ENCODE results near the gene MEN1. TPM values are rescaled to one million over a fixed set of nuclear protein-coding genes. Genes with fewer than 3 reads are reported as not detected.

Gene MEN1
- total RNA-seq, 1 donor from 2014 or later = 23.5 TPM

DNA sequence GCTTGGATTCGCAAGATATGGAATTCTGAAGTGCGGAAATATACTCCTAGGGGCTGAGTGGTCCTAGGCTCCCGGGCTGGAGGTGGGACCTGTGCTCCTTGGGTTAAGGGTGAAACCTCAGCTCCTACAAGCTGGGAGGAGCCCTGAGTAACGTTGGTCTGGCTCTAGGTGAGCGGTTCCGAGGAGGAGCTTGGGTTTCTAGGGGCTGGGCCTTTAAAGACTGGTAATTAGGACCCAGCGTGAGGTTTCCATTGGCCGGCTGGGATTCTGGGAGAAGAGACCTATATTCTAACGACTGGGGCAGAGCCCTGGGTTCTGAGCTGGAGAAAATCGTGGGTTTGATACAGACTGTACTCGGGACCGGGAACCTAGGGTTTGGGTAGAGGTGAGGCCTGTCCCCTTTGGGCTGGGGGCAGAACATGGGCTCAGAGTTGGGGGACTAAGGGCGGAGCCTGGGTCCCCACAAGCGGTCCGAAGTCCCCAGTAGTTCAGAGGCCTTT, 6.5 kb downstream of the MEN1 start:
- peak overlapping the region; percentile 80 for H3K4me3 ChIP-seq (ENCODE audit: low read depth, low read length)
- DNase-seq (ENCODE audit: low read depth) = no peak
- TF ChIP-seq, protein P1, sequence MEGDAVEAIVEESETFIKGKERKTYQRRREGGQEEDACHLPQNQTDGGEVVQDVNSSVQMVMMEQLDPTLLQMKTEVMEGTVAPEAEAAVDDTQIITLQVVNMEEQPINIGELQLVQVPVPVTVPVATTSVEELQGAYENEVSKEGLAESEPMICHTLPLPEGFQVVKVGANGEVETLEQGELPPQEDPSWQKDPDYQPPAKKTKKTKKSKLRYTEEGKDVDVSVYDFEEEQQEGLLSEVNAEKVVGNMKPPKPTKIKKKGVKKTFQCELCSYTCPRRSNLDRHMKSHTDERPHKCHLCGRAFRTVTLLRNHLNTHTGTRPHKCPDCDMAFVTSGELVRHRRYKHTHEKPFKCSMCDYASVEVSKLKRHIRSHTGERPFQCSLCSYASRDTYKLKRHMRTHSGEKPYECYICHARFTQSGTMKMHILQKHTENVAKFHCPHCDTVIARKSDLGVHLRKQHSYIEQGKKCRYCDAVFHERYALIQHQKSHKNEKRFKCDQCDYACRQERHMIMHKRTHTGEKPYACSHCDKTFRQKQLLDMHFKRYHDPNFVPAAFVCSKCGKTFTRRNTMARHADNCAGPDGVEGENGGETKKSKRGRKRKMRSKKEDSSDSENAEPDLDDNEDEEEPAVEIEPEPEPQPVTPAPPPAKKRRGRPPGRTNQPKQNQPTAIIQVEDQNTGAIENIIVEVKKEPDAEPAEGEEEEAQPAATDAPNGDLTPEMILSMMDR (conservative IDR thresholded peaks at IDR 0.05; ENCODE audit: low read depth, low read length) = no peak

DNA sequence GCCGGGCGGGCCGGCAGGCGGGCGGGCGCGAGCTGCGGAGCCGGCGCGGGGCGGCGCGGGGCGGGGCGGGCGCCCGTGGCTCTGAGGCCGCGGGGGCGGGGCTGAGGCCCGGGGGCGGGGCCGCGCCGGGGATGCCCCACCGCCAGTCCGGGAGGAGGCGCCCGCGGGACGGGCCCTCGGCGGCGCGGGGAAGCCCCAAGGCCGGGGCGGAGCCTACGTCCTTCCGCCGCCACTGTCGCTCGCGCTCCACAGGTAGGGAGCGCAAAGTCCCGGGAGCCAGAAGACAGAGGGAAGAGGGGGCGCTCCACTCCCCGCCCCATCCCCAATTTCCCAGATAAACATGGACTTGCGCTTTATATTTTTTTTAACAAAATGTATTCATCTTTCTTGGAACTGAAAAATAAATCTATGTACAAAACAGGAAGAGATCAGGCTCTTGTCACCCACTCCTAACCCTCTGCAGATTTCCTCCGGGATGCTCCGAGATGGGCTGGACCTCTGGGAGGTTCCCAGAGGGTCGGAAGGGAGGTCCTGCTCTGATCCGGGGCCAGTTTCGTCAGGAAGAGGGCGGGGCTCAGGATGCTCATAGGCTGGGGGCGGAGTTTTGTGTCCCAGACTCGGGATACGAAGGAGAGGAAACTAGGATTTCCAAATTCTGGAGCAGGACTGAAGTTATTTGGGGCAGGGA, 7.0 kb downstream of the MEN1 start, which contains the start of gene MAP4K2:
Gene MAP4K2, minus strand, starts transcription at position 57 of the 688 bp plus-strand sequence. CDS start 65 bp downstream, outside the sequence.
- no peak for DNase-seq (ENCODE audit: low read depth)
- TF ChIP-seq, protein P1 (conservative IDR thresholded peaks at IDR 0.05; ENCODE audit: low read depth, low read length) = peak; percentile 19
- peak within 1 kb of the TSS; percentile 80 for H3K4me3 ChIP-seq (ENCODE audit: low read depth, low read length)

DNA sequence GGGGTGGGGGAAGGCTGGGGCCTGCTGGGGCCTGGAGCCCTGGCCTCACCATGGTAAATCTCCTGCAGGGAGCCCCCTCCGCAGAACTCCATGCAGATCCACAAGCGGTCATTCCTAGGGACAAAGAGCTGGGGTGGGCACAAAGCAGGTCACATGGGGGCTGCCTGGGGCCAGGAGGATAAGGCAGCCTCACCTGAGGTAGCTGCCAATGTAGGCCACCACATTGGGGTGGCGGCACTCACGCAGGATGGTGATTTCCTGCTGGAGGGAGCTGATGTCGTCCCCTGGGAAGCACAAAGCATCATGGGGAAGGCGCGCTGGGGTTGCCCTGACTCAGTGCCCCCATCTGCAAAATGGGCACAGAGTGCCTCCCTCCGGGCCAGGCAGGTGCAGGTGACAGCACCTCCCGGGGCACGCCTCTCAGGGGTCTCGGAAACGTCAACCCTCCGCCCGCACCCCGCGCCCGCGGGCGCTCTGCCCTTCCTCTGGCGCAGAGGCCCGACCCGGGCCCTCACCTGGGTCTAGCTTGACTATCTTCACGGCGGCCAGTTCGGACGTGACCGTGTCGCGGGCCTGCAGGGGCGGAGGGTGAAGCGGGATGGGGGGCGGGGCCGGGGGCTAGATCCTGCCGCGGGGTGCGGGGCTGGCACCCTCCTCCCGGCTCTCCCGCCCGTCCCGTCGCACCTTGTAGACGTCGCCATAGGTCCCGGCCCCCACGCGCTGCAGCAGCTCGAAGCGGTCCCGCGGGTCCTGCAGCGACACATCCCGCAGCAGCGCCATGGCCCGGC, 7.8 kb downstream of the MEN1 start:
- TF ChIP-seq, protein P1 (conservative IDR thresholded peaks at IDR 0.05; ENCODE audit: low read depth, low read length) = no peak
- peak overlapping the region; percentile 53 for H3K4me3 ChIP-seq (ENCODE audit: low read depth, low read length)
- no peak for DNase-seq (ENCODE audit: low read depth)

DNA sequence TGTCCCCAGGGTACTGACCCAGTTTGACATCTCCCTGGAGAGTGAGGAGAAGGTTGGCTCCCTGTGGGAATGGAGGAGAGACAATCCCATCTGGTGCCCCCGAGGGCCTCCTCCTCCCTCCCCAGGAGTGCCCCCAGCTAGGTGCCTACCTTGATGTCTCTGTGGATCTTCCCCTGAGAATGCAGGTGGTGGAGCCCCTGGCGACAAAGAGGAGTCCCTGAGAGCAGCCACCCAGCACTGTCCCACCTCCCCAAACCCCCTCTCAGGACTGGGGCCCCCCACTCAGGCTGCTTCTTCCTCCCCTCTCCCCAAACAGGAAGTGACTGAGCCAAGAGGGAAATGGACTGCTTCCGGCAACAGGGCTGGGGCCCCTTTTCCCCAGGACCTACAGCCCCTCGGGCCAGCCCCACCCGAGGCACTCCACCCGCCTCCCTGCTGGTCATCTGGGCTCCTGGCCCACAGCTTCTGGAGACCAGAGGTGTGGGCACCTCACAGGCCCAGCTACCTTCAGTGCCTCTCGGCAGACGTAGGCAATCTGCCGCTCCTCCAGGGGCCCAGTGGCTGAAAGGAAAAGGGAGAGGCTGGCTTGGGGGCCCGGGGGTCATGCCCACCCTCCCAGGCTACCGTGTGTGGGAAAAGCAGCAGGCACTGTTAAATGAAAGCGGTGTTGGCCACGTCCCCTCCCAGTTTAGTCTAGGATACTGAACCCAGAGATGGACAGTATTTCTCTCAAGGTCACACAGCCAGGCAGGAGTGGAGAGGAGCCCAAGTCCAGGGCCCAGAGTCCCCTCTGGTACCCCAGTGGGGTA, 8.6 kb downstream of the MEN1 start:
- TF ChIP-seq, protein P1 (conservative IDR thresholded peaks at IDR 0.05; ENCODE audit: low read depth, low read length) = no peak
- H3K4me3 ChIP-seq (ENCODE audit: low read depth, low read length) = no peak overlapping the region
- DNase-seq (ENCODE audit: low read depth) = no peak

DNA sequence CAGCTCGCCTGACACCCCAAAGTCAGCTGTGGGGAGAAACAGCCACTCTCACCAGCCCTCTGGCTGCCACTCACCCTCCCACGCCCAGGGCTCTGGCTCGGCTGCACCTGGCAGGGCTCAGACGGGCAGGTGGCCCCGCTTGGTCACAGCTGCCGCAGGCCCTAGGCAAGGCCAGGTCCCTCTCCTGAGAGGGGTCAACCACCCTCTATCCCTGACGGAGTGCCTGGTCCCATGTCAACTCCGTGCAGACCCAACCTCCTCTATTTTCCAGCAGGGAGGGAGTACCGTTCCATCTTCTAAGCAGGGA, 9.2 kb downstream of the MEN1 start:
- TF ChIP-seq, protein P1 (conservative IDR thresholded peaks at IDR 0.05; ENCODE audit: low read depth, low read length) = no peak
- no peak for DNase-seq (ENCODE audit: low read depth)
- no peak overlapping the region for H3K4me3 ChIP-seq (ENCODE audit: low read depth, low read length)

DNA sequence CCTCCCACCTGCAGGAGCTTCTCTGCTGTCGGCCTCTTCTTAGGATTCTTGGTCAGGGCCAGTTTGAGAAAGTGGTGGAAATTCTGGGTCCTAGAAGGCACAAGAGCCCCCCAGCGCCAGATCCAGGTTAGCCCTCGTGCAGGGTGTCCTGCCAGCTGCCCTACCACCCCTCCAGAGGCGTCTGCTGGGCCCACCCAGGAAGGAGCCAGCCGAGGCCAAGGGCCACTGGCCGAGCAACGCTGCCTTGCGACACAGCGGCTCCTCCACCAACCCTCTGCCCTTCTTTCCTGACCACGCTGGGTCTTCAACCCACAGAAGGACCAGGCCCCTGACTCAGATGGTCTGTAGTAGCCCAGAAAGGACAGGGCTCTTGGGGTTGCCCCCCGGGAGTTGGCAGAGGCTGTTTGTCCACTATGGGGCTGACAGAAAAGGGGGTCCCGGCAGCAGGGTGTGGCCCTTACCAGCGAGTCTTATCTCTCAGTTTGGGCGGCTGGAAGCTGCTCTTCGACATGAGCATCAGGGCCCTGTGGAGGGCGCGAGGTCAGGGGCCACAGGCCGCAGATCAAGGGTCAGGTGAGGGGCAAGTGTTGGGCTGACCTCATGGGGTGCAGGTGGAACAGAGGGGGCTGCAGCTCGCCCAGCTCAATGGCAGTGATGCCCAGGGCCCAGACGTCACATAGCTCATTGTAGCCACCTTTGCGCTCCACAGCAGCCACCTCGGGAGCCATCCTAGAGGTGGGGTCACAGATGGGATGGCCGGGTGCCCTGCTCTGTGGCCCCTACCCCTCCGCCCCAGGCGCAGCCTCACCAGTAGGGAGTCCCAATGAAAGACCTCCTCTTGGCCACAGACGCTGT, 9.8 kb downstream of the MEN1 start:
- DNase-seq (ENCODE audit: low read depth) = no peak
- TF ChIP-seq, protein P1 (conservative IDR thresholded peaks at IDR 0.05; ENCODE audit: low read depth, low read length) = no peak

More for the DNA sequence above, 9.8 kb downstream of the MEN1 start:
- no peak overlapping the region for H3K4me3 ChIP-seq (ENCODE audit: low read depth, low read length)

All from epithelial cell of proximal tubule (primary cell).